ENCODE measurements around the gene LAMA1.
"Not testable (repeated sequence)": the region's sequence is repeated elsewhere in the genome, so short reads cannot be mapped to it uniquely, and the experiment has no call there.

LAMA1 gene

GRCh38 chr18:7155092-7155491, 37.5 kb upstream of the LAMA1 start:
- Histone ChIP-seq H3K4me1 (ENCODE audit: control extremely low read depth in 1 of 4, control insufficient read depth in 4 of 4, insufficient read depth in 4 of 4, low read length in 3 of 4) (no peaks in the 10 kb centered on the region), H3K4me3 (ENCODE audit: control insufficient read depth in 1 of 7, extremely low read depth in 1 of 7, insufficient read depth in 4 of 7, low read depth in 2 of 7, low read length in 6 of 7) (no peak overlapping the region), H3K27ac (ENCODE audit: insufficient read depth in 1 of 2, low read depth in 1 of 2, low read length in 2 of 2, poor library complexity in 1 of 2, severe bottlenecking in 2 of 2) (no peak overlapping the region), H3K9me3 (ENCODE audit: control extremely low read depth in 1 of 5, control insufficient read depth in 4 of 5, insufficient read depth in 2 of 5, low read depth in 1 of 5, low read length in 4 of 5) (no peaks in the 10 kb centered on the region), H3K27me3 (replicated peaks in 2 of 5; ENCODE audit: control insufficient read depth in 4 of 5, insufficient read depth in 5 of 5, low read length in 4 of 5) (peaks cover 0 to 4% (median 0%) of the 10 kb centered on the region in 5 experiments), H3K36me3 (ENCODE audit: control insufficient read depth in 4 of 4, insufficient read depth in 4 of 4, low read length in 3 of 4) (no peaks in the 10 kb centered on the region)
- DNase-seq: no peak
- ChIA-PET CTCF (interaction anchor here (1.1 kb wide), 1 partner anchor 10 kb away, joined by 3 read pairs; no protein-coding TSS in a partner anchor), POLR2A (no interaction called here)
- 94% methylated on average over 2 of the region's 5 CpGs for WGBS (ENCODE audit: insufficient coverage)

- no peaks in the 10 kb centered on the region for H3K36me3 ChIP-seq (ENCODE audit: control insufficient read depth in 4 of 4, insufficient read depth in 4 of 4, low read length in 3 of 4)
- ChIA-PET CTCF (interaction anchor here (0.6 to 1.4 kb wide), 2 partner anchors 25 to 1616 kb away, joined by 3 to 4 read pairs; no protein-coding TSS in a partner anchor), POLR2A (no interaction called here)
- DNase-seq: no peak
- 75% methylated on average over 1 of the region's 1 CpG for WGBS (ENCODE audit: insufficient coverage)
- no peaks in the 10 kb centered on the region for H3K9me3 ChIP-seq (ENCODE audit: control extremely low read depth in 1 of 5, control insufficient read depth in 4 of 5, insufficient read depth in 2 of 5, low read depth in 1 of 5, low read length in 4 of 5)
- H3K27me3 ChIP-seq (replicated peaks in 2 of 5; ENCODE audit: control insufficient read depth in 4 of 5, insufficient read depth in 5 of 5, low read length in 4 of 5): no peaks in the 10 kb centered on the region
- H3K4me3 ChIP-seq (ENCODE audit: control insufficient read depth in 1 of 7, extremely low read depth in 1 of 7, insufficient read depth in 4 of 7, low read depth in 2 of 7, low read length in 6 of 7): no peak overlapping the region
- no peaks in the 10 kb centered on the region for H3K4me1 ChIP-seq (ENCODE audit: control extremely low read depth in 1 of 4, control insufficient read depth in 4 of 4, insufficient read depth in 4 of 4, low read length in 3 of 4)
- H3K27ac ChIP-seq (ENCODE audit: insufficient read depth in 1 of 2, low read depth in 1 of 2, low read length in 2 of 2, poor library complexity in 1 of 2, severe bottlenecking in 2 of 2): no peak overlapping the region
Measured at GRCh38 chr18:7152440-7152839, 34.8 kb upstream of the LAMA1 start.

- Histone ChIP-seq H3K4me3 (ENCODE audit: control insufficient read depth in 1 of 7, extremely low read depth in 1 of 7, insufficient read depth in 4 of 7, low read depth in 2 of 7, low read length in 6 of 7) (no peak overlapping the region), H3K36me3 (ENCODE audit: control insufficient read depth in 4 of 4, insufficient read depth in 4 of 4, low read length in 3 of 4) (no peaks in the 10 kb centered on the region), H3K4me1 (ENCODE audit: control extremely low read depth in 1 of 4, control insufficient read depth in 4 of 4, insufficient read depth in 4 of 4, low read length in 3 of 4) (no peaks in the 10 kb centered on the region), H3K9me3 (ENCODE audit: control extremely low read depth in 1 of 5, control insufficient read depth in 4 of 5, insufficient read depth in 2 of 5, low read depth in 1 of 5, low read length in 4 of 5) (no peaks in the 10 kb centered on the region), H3K27me3 (replicated peaks in 2 of 5; ENCODE audit: control insufficient read depth in 4 of 5, insufficient read depth in 5 of 5, low read length in 4 of 5) (no peaks in the 10 kb centered on the region), H3K27ac (ENCODE audit: insufficient read depth in 1 of 2, low read depth in 1 of 2, low read length in 2 of 2, poor library complexity in 1 of 2, severe bottlenecking in 2 of 2) (no peak overlapping the region)
- POLR2A ChIA-PET: no interaction called here
- DNase-seq: no peak
- CTCF ChIA-PET: no interaction called here
- 97% methylated on average over 7 of the region's 7 CpGs for WGBS (ENCODE audit: insufficient coverage)
Measured at GRCh38 chr18:7147399-7147798, 29.8 kb upstream of the LAMA1 start.

- POLR2A ChIA-PET: no interaction called here
- Histone ChIP-seq H3K27ac (ENCODE audit: insufficient read depth in 1 of 2, low read depth in 1 of 2, low read length in 2 of 2, poor library complexity in 1 of 2, severe bottlenecking in 2 of 2) (no peak overlapping the region), H3K36me3 (ENCODE audit: control insufficient read depth in 4 of 4, insufficient read depth in 4 of 4, low read length in 3 of 4) (no peaks in the 10 kb centered on the region), H3K27me3 (replicated peaks in 2 of 5; ENCODE audit: control insufficient read depth in 4 of 5, insufficient read depth in 5 of 5, low read length in 4 of 5) (no peaks in the 10 kb centered on the region), H3K4me1 (ENCODE audit: control extremely low read depth in 1 of 4, control insufficient read depth in 4 of 4, insufficient read depth in 4 of 4, low read length in 3 of 4) (no peaks in the 10 kb centered on the region), H3K4me3 (ENCODE audit: control insufficient read depth in 1 of 7, extremely low read depth in 1 of 7, insufficient read depth in 4 of 7, low read depth in 2 of 7, low read length in 6 of 7) (no peak overlapping the region), H3K9me3 (ENCODE audit: control extremely low read depth in 1 of 5, control insufficient read depth in 4 of 5, insufficient read depth in 2 of 5, low read depth in 1 of 5, low read length in 4 of 5) (no peaks in the 10 kb centered on the region)
- 100% methylated on average over 1 of the region's 1 CpG for WGBS (ENCODE audit: insufficient coverage)
- no peak for DNase-seq
- CTCF ChIA-PET: interaction anchor here (0.7 kb wide), 1 partner anchor 700 kb away, joined by 3 read pairs; no protein-coding TSS in a partner anchor
Measured at GRCh38 chr18:7146067-7146466, 28.5 kb upstream of the LAMA1 start.

GRCh38 chr18:7144921-7145320, 27.3 kb upstream of the LAMA1 start:
- WGBS (ENCODE audit: insufficient coverage): 98% methylated on average over 10 of the region's 12 CpGs
- CTCF ChIA-PET; H3K4me3 ChIP-seq (ENCODE audit: control insufficient read depth in 1 of 7, extremely low read depth in 1 of 7, insufficient read depth in 4 of 7, low read depth in 2 of 7, low read length in 6 of 7); POLR2A ChIA-PET; H3K36me3 ChIP-seq (ENCODE audit: control insufficient read depth in 4 of 4, insufficient read depth in 4 of 4, low read length in 3 of 4); H3K4me1 ChIP-seq (ENCODE audit: control extremely low read depth in 1 of 4, control insufficient read depth in 4 of 4, insufficient read depth in 4 of 4, low read length in 3 of 4); DNase-seq; H3K27ac ChIP-seq (ENCODE audit: insufficient read depth in 1 of 2, low read depth in 1 of 2, low read length in 2 of 2, poor library complexity in 1 of 2, severe bottlenecking in 2 of 2); H3K9me3 ChIP-seq (ENCODE audit: control extremely low read depth in 1 of 5, control insufficient read depth in 4 of 5, insufficient read depth in 2 of 5, low read depth in 1 of 5, low read length in 4 of 5); H3K27me3 ChIP-seq (replicated peaks in 2 of 5; ENCODE audit: control insufficient read depth in 4 of 5, insufficient read depth in 5 of 5, low read length in 4 of 5): not testable (repeated sequence)

- no peaks in the 10 kb centered on the region for H3K27me3 ChIP-seq (replicated peaks in 2 of 5; ENCODE audit: control insufficient read depth in 4 of 5, insufficient read depth in 5 of 5, low read length in 4 of 5)
- ChIA-PET POLR2A (no interaction called here), CTCF (no interaction called here)
- DNase-seq: no peak
- H3K36me3 ChIP-seq (ENCODE audit: control insufficient read depth in 4 of 4, insufficient read depth in 4 of 4, low read length in 3 of 4): no peaks in the 10 kb centered on the region
- no peak overlapping the region for H3K27ac ChIP-seq (ENCODE audit: insufficient read depth in 1 of 2, low read depth in 1 of 2, low read length in 2 of 2, poor library complexity in 1 of 2, severe bottlenecking in 2 of 2)
- H3K9me3 ChIP-seq (ENCODE audit: control extremely low read depth in 1 of 5, control insufficient read depth in 4 of 5, insufficient read depth in 2 of 5, low read depth in 1 of 5, low read length in 4 of 5): no peaks in the 10 kb centered on the region
- H3K4me1 ChIP-seq (ENCODE audit: control extremely low read depth in 1 of 4, control insufficient read depth in 4 of 4, insufficient read depth in 4 of 4, low read length in 3 of 4): no peaks in the 10 kb centered on the region
- no peak overlapping the region for H3K4me3 ChIP-seq (ENCODE audit: control insufficient read depth in 1 of 7, extremely low read depth in 1 of 7, insufficient read depth in 4 of 7, low read depth in 2 of 7, low read length in 6 of 7)
Measured at GRCh38 chr18:7141287-7141686, 23.7 kb upstream of the LAMA1 start.

- Histone ChIP-seq H3K36me3 (ENCODE audit: control insufficient read depth in 4 of 4, insufficient read depth in 4 of 4, low read length in 3 of 4) (no peaks in the 10 kb centered on the region), H3K27me3 (replicated peaks in 2 of 5; ENCODE audit: control insufficient read depth in 4 of 5, insufficient read depth in 5 of 5, low read length in 4 of 5) (no peaks in the 10 kb centered on the region), H3K4me1 (ENCODE audit: control extremely low read depth in 1 of 4, control insufficient read depth in 4 of 4, insufficient read depth in 4 of 4, low read length in 3 of 4) (no peaks in the 10 kb centered on the region), H3K27ac (ENCODE audit: insufficient read depth in 1 of 2, low read depth in 1 of 2, low read length in 2 of 2, poor library complexity in 1 of 2, severe bottlenecking in 2 of 2) (no peak overlapping the region), H3K9me3 (ENCODE audit: control extremely low read depth in 1 of 5, control insufficient read depth in 4 of 5, insufficient read depth in 2 of 5, low read depth in 1 of 5, low read length in 4 of 5) (no peaks in the 10 kb centered on the region), H3K4me3 (ENCODE audit: control insufficient read depth in 1 of 7, extremely low read depth in 1 of 7, insufficient read depth in 4 of 7, low read depth in 2 of 7, low read length in 6 of 7) (no peak overlapping the region)
- 100% methylated on average over 1 of the region's 4 CpGs for WGBS (ENCODE audit: insufficient coverage)
- no peak for DNase-seq
- ChIA-PET POLR2A (no interaction called here), CTCF (no interaction called here)
Measured at GRCh38 chr18:7139409-7139808, 21.8 kb upstream of the LAMA1 start.

Measured in common myeloid progenitor, CD34-positive (primary cell).